ENCODE results near the gene CNTNAP2.

The CNTNAP2 gene

DNA sequence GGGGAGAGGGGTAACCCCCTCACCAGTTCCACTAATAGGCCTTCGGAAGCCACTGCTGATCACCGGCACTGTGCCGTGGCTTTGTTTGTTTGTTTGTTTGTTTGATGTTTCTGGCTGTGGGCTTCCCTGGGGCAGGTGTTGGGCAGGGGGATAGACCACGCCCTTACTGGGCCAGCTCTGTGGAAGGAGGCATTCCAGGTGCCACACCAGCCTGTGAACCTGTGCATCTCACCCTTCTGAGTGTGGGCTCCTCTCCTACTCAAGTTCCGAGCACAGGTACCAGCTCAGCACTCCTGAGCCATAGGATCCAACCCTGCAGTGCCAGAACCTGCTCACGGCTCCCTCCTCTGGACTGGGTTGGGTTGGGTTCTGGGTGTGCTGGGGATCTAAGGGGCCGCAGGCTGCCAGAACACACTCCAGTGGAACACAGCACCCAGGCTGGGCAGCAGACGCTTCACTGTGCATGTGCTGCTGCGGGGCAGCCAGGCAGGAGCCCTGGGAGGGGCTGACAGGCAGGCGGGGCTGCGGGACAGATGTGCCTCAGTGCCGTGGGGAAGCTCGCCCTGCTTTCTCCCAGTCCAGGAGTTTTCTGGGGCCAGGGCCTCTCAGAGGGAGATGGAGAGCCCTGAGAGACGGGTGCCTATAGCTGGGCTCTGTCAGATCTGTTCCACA is 1053.9 kb downstream of the CNTNAP2 start:
- no peak for DNase-seq

DNA sequence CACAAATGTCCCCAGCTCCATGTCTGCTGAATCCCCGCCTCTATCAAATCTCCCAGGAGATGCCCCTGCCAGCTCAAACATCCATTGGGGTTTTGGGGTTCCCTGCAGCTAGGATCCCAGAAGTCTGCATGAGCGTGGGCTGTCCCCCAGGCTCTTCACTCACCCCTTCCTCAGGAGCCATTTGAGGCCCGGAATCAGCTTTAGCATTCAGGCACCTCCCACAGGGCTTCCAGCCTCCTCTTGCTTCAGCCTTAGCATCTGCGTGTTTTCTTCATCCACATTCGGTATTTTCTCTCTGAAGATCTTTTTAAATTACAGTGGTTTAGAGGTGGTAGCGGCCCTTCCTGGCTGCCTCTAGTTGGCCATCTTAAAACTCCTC is 1054.4 kb downstream of the CNTNAP2 start:
- DNase-seq, result no peak

DNA sequence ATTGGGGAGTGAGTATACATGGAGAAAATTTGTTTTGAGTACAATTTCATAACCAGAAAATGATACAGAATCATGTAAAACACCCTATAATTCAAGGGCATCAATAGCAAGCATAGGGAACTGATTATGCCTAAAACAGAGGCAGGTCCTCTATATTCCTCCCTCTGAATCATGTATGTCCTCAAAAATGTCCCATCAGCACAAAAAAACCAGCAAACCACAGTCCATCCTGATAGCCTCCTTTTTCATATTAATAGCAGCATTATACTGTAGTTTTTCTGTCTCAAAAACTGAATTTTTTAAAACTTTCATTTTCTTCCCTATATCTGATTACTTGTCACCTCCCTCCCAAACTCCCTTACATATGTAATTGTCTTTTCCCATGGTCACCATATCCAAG is 1057.3 kb downstream of the CNTNAP2 start:
- DNase-seq, result no peak

DNA sequence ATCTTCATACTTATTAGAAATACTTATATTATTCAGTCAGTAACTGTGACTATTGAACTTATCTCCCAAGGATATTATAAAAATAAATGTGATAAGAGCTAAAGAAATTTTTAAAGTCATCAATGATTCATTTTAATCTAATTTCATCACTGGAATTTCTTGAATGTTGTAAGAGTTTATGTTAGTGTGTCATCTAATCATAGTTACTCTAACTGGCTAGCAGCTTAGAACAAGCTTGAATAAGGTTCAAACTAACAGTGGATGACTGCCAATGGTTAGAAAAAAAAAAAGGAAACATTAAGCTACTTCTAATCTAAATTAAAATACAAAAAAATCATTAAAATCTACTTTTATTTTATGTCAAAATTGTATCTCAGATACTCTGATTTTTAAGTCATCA is 1066.3 kb downstream of the CNTNAP2 start:
- DNase-seq, result peak; percentile 56

DNA sequence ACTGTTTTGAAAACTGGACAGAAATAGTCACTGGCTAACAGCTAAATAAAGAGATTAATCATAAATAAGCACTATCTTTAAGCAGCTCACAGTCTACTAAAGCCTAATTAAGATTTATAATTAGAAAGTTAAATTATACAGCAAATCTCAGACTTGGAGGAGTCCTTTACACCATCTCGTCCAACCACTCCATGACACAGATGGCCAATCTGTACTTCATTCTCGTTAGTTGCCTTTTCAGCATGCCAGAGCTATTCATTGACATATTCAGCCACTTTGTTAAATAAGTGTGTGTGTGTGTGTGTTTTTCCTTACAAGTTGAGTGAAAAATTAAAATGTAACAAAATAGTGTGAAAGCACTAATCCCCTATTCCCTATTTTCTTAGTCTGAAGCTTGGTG is 1066.7 kb downstream of the CNTNAP2 start:
- DNase-seq, result no peak

DNA sequence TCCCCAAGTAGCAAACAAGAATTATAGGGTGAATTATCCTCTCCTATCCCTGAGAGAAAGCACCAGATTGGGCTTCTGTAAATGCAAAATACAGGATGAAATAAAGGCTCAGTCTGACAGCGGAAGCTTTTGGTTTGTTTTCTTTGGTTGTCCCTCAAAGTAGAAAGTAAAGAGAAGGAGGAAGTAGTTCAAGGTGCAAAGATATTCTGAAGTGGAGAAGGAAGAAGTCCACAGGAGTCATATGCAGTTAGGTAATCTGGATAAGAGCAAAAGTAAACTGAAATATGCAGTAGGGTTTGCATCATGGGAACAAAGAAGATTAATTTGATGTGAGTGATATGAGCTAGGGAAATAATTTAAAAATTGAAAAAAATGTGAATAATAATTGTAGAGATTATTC is 1071.9 kb downstream of the CNTNAP2 start:
- DNase-seq, result no peak

DNA sequence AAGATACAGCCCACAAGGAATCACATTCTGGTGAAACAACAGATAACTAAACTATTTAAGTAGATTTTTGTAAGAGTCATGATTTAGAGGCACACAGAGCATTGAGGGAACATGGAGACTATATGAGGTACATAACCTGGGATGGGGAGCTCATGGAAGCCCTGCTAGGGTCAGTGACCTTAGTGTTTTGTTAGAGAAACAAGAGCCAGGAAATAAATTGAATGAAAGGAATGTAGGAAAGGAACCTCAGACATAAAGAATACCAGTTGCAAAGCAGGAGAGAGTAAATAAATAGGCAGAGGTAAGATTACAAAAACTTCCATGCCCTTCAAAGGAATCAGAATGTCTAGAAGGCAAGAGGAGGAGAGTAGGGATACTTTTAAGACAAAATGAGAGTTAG is 1076.9 kb downstream of the CNTNAP2 start:
- DNase-seq, result no peak

DNA sequence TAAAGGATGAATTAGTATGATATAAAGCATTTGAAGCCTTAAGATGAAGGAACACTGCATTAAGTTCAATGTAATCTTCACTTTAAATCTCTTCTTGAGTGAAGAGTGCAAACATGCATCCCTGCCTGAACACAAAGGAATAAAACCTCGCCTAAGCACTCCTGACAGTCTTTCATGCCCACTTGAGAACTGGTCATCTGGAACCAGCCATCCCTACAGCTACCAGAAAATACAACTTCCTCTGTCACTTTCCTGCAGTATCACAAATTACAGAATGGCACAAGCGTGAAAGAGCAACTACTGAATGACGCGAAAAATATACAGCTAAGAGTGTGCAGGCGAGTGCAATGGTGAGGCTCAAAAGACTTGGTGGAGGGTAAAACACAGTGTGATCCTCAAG is 1079.9 kb downstream of the CNTNAP2 start:
- DNase-seq, result no peak

DNA sequence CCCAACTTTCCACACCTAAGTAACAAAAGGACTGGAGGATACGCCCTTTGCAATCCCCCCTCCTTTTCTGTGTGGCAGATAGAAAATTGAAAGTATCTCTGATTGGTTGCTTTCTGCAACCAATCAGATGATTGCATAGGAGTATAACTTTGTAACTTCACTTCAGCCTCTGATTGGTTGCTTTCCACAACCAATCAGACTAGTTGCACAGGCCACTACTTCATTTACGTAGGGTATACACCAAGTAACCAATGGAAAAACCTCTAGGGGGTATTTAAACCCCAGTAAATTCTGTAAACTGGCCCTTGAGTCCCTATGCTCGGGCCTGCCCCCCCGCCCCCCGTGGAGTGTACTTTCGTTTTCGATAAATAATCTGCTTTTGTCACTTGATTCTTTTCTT is 1080.4 kb downstream of the CNTNAP2 start:
- no peak for DNase-seq

DNA sequence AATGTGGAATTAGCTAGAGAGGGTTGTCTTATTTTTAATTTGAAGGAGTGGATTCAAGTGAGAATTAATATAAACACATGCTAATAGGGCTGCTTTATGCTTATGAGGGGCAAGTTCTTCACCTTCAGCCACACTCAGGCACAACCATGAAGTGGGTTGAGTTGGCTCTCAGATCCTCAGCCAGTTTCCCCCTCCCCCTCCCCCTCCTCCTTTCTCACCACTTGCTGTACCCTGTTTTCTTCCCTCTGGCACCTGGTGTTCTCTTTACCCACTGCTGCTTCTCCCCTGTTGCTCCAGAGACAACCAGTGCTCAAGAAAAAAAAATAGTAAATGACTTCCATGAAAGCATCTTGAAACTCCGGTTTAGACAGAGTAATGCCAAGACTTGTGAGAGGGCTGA is 1083.3 kb downstream of the CNTNAP2 start:
- DNase-seq, result no peak

DNA sequence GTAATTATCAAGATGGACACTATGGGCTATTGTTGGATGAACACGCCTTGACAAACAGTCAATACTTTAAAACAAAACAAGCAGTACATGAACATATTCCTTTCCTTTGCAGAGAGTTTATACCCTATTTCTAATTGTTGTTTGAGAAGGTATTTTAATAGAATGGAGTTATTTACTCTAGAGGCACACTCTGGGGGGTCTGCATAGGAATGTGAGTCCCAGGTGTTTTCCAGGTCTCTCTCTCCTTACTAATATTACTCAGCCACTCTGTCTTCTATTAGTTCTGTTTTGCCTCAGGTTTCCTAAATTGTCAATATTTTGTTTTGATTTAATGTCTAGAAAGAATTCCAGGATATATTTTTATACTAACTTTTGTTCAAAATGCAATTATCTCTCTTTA is 1091.4 kb downstream of the CNTNAP2 start:
- DNase-seq, result no peak

DNA sequence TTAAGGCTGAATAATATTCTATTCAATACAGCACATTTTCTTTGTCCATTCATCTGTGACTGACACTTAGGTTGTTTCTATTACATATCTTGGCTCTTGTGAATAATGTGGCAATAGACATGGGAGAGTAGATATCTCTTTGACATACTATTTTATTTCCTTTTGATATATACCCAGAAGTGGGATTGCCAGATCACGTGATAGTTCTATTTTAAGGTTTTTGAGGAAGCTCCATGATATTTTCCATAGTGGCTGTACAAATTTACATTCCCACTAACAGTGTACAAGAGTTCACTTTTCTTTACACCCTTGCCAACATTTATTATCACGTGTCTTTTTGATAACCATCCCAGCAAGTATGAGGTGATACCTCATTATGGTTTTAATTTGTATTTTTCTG is 1114.7 kb downstream of the CNTNAP2 start:
- no peak for DNase-seq

DNA sequence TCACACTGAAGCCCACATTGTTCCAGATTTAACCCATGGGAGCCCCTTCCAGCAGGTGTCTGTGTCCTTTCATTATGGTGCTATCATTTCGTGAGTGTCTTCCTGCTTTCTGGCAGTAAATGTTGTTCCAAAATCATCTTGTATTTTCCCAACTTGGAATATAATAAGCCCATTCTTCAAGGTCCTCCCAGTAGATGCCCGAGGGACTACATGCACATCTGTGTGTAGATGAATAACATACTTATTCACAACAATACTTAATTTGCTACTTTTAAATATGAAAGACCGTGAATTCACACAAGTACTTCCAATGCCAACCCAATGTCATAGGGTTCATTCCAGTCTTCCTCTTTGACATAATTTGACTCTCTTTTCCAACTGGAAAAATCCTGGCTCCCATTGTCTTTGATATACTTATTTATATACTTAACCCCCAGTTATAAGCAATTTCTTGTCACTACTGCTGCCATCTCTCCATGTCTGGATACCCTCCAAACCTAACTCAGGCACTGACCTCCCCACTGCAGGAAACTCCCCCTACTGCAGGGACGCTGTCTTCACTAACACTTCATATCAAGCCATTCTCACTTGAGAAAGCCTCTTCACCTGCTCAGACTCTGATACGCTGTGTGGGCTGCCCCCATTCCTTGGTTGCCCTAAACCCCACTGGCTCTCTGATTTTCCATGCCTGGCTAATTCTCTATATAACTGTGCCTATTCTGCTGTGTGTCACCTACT is 1119.2 kb downstream of the CNTNAP2 start:
- DNase-seq, result no peak

DNA sequence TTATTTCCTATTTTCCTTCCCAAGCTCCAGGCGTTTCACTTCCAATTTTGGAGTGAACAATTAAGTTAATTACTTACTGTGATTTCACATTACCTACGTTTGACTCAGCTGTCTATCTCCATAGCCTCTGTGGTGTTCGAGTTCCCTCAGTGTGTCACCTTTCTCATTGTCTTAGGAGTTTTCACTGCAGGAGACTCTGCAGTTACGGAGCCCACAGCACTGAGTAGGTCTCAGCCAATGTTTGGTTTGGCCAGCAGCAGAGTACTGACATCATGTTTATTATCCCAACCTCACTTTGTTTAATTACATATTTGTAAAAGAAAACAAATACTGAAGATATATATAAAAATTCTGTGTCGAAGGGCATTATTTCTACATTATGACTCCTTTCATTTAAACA is 1123.9 kb downstream of the CNTNAP2 start:
- DNase-seq, result no peak

DNA sequence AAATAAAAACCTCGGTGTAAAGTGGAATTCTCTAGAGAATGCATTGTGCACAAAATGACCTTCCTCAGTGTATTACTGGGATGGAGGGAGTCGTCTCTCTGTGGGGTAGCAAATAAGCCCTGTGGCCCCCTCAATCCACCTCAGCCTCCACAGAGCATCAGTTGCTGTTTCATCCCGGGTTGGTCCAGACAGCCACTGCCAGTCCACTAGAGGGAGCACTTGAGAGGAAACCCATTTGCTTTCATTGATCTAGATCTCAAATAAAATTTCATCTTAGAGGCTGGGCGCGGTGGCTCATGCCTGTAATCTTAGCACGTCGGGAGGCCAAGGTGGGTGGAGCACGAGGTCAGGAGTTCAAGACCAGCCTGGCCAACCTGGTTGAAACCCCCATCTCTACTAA is 1128.7 kb downstream of the CNTNAP2 start:
- peak; percentile 42 for DNase-seq

DNA sequence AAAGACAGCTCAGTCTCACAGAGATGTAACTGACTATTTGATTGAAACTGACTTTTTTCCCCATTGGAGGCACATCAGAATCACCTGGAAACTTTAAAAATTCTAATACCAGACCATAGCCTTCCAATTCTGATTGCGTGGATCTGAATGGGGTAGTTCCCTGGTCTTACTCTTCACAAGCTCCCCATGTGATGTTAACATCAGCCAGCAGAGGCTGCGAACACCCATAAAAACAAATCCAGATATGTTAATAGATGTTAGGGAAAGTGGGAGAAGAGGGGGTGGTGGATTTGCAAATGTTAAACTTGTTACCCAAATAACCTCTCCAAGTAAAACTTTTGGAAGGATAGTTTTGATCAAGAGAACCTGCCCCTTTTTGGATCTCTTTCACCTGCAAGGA is 1133.4 kb downstream of the CNTNAP2 start:
- DNase-seq, result peak; percentile 2

DNA sequence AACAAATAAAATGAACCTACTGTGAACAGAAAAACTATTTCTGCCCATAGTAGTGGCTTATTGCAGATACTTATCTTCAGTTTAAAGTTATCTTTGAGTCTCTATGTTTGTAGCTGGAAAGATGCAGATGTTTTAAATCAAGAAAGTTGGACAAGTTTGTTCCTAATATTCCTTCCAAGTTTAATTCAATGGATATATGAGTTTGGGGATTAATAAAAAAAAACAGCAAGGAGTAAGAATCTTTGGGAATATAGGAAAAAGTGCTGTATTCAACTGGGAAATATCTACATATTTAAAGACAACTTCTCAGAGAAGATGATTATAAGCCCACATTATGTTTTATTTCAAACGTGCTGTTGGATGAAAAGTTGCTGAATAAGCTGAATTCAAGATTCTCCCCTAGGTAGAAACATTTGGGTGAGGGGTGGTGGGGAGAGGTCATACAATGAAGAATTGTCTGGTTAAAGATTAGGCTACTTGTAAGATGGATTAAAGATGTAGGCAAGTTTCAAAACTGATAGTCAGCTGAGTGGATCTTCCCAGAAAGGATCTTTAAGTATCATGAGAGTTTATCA is 1135.2 kb downstream of the CNTNAP2 start:
- no peak for DNase-seq

DNA sequence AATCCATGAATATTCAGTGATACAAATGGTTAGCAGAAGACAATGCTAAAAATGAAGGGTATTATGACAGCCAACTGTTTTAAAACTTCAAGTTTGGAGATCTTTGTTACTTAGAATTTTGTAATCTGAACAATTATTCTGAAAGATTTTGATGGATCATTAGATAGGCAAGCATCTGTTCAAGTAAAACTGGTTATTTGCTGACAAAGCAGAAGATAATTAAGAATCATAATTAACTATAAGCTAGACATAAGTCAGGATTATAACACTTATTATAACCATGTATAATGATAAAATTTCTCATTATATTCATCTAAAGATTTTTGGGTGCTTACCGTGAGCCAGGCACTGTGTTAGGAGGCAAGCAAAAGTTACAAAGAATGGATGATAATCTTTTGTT is 1145.1 kb downstream of the CNTNAP2 start:
- no peak for DNase-seq

DNA sequence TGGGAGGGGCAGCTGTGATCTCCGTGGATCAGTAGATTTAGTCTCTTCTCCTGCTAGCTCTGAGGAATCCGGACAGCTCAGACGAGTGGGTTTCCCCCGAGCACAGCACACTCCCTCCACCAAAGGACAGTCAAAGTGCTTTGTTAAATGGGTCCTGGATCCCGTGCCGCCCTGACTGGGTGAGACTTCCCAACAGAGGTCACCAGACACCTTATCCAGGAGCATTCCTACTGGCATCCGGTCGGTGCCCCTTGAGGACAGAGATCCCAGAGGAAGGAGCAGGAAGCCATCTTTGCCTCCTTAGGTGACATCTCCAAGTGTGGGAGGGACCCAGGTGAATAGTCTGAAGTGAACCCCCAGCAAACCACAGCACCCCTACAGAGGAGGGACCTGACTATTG is 1148.9 kb downstream of the CNTNAP2 start:
- DNase-seq, result no peak

DNA sequence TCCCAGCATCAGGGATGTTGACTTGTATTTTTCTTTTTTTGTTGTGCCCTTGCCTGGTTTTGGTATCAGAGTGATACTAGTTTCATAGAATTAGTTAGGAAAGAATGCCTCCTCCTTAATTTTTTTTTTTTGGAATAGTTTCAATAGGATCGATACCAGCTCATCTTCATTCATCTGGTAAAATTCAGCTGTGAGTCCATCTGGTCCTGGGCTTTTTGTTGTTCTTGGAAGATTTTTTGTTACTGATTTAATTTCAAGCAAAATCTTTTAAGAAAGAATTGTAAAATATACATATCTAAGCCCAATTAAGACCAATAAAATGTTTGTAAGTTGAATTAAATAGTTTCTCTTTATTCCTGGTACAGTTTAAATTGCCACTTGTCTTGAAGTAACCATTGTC is 1159.5 kb downstream of the CNTNAP2 start:
- DNase-seq, result no peak

DNA sequence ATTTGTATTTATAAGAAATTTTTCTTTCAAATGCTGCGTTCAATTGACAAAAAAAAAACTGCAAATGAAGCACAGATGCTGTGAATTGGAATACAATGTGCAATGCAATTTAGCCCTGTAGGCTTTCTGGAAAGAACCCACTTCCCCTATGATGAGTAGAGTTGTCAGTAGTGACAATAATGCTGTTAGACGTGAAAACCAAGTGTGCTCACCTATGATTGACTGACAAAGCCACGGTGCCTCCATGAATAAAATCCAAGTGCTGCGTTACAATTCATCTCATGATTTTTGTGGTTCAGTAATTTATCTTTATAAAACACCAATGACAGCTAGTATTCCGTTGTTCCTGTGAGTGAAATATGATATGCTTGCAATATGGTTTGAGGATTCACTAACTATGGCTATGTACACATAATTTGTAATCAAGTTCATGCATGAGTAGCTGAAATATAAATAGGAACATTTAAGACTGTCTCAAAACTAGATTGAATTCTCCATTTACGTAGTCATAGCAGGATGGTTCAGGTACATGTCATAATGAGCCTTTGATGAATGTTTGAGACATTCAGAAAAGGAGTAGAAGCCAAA is 1160.3 kb downstream of the CNTNAP2 start:
- DNase-seq, result peak; percentile 21

DNA sequence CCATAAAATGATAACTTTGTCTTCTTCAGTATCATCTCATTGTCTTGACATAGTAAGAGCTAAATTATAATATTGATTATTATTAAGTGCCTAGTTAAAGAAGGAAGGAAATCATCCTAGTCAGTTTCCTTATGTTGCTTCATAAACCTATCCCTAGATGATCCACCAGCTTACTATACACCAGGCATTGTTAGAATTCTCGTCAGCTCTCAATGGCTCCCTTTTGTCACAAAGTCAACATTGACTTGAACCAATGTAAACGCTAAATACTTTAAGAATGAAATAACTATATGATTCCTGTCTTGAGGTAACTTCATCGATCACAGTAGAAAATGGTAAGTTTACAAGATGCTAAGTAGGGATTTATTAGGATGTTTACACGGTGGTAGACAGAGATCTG is 1162.9 kb downstream of the CNTNAP2 start:
- DNase-seq, result no peak

DNA sequence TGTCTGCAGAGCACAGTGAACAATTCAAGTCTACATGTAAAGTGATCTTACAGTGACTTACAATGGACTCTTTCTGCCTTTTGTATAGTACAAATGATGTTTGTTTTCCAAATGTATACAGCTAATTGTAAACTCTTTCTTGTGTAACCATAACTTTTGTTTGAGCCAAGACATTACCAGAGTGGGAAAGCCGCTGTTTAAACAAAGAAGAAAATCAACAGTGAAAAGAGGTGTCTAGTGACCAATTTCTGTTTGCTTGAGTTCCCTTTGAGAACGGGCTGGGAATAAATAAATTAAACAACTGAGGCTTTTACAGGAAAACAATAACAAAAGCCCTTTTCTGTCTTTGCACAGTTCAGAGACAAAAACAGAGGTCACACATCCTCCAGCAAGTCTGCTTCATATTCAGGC is 1163.4 kb downstream of the CNTNAP2 start:
- DNase-seq, result no peak

DNA sequence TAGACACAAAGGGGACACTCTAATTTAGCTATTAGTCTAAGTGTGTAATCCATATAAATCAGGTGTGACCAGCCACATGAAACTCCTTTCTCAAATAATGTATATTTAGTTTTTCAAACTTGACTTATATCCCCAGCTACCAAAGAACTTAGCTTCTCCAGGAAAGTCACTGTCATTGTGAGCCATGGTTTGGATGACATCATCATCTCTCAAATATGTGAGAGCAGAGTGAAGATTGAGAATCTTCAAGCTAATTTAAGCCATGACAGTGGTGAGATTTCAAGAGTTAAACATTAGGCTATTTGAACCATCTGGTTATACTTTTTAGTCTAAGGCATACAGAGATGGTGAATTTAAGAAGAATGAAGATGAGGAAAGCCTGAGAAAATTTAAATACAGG is 1165.6 kb downstream of the CNTNAP2 start:
- DNase-seq, result no peak

All from fibroblast of upper back skin (primary cell).